Measurements from ENCODE around the gene DCBLD1. TPM values are rescaled to one million over a fixed set of nuclear protein-coding genes. Genes with fewer than 3 reads are reported as not detected.

Gene DCBLD1
- total RNA-seq, 2 experiments from 2014 or later, result 0.08 TPM; not detected in 1

DNA sequence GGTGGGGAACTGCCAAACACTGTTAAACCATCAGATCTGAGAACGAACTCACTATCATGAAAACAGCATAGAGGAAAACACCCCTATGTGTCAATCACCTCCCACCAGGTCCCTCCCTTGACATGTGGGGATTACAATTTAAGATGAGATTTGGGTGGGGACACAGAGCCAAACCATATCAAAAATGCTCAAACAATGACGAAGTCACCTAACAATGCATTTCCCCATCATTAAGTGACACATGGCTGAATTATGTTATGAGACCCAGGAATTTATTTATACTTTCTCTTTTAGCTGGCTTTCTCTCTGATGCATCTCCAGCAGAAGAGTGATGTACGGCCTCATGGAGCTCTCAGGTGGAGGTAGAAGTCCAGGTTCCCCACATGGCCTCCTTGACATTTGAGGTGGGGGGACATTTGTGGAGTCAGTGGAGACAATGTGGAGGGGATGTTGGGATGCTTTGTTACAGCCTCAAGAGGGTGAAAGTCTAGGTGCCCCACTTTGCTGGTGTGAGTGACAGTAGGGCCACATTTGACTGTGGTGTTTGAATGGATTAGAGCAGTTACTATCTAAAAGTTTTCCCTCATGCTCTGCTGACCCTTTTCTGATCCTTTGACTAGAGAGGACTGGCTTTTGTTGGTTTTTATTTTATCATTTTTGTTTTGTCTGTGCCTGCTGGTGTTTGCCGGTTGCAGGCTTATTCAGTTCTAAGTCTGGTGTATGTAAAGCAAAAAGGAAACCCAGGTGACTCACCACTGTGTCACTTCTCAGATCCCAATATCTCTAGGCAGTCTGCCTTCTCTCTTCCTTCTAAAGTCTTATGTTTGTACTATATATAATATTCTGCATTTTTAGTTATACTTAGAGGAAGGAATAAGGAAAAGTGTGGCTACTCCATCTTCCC lies 18.5 kb upstream of the DCBLD1 start:
- H3K9me3 ChIP-seq (ENCODE audit: low read length), result no peaks in the 10 kb centered on the region
- no peaks in the 10 kb centered on the region for H4K20me1 ChIP-seq (ENCODE audit: insufficient read depth, low read length)
- no peaks in the 10 kb centered on the region for H3K9me2 ChIP-seq (ENCODE audit: insufficient read depth, low read length)
- no peak overlapping the region for H3K4me2 ChIP-seq (ENCODE audit: low read length)
- no peaks in the 10 kb centered on the region for H3K36me3 ChIP-seq (ENCODE audit: insufficient read depth, low read length)
- POLR2A ChIA-PET, result no interaction called here
- TF ChIP-seq CTCF (conservative IDR thresholded peaks at IDR 0.05; ENCODE audit: low read length), result no peak
- no peak for TF ChIP-seq EZH2phosphoT487 (IDR thresholded peaks at IDR 0.05; ENCODE audit: borderline replicate concordance, low read depth, low read length)
- CTCF ChIA-PET (ENCODE audit: unreplicated experiment), result no interaction called here
- no peak overlapping the region for H3K27ac ChIP-seq (ENCODE audit: low read depth, low read length, poor library complexity, severe bottlenecking)
- no peak for DNase-seq (ENCODE audit: low spot score)
- intact Hi-C loops (cut with micrococcal nuclease; ENCODE audit: unreplicated experiment), result no loop called here
- no peaks in the 10 kb centered on the region for H3K79me2 ChIP-seq (ENCODE audit: insufficient read depth, low read depth, low read length)
- no peaks in the 10 kb centered on the region for H3K4me1 ChIP-seq (ENCODE audit: insufficient read depth, low read length, poor library complexity, severe bottlenecking)
- no TSS peak for BruUV-seq (replicated peaks)
- no peak overlapping the region for H2AFZ ChIP-seq (ENCODE audit: low read length)
- H3K4me3 ChIP-seq (ENCODE audit: low read depth, low read length, poor library complexity, severe bottlenecking), result no peak overlapping the region

DNA sequence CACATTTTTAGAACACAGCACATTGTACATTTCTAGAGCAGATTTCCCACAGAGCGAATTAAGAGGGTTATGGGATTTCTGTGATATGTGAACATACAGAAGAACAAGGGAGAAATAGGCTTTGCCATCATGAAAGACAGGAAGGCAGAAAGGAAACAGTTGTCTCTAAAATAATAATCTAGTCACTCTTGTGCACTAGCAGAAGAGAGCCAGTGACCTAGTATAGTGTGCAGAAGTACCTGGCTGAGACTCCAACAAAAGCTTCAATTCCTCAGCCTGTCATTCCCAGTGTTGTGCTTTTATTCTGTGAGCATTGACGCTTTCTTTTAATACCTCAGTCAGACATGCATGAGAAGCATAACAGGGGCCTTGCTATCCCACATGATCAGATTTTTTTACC lies 17.8 kb upstream of the DCBLD1 start:
- Histone ChIP-seq H4K20me1 (ENCODE audit: insufficient read depth, low read length) (no peaks in the 10 kb centered on the region), H3K9me2 (ENCODE audit: insufficient read depth, low read length) (no peaks in the 10 kb centered on the region), H3K36me3 (ENCODE audit: insufficient read depth, low read length) (no peaks in the 10 kb centered on the region), H3K4me1 (ENCODE audit: insufficient read depth, low read length, poor library complexity, severe bottlenecking) (no peaks in the 10 kb centered on the region), H3K79me2 (ENCODE audit: insufficient read depth, low read depth, low read length) (no peaks in the 10 kb centered on the region), H3K9me3 (ENCODE audit: low read length) (no peaks in the 10 kb centered on the region), H3K4me3 (ENCODE audit: low read depth, low read length, poor library complexity, severe bottlenecking) (no peak overlapping the region), H2AFZ (ENCODE audit: low read length) (no peak overlapping the region), H3K27ac (ENCODE audit: low read depth, low read length, poor library complexity, severe bottlenecking) (no peak overlapping the region), H3K4me2 (ENCODE audit: low read length) (no peak overlapping the region)
- intact Hi-C loops (cut with micrococcal nuclease; ENCODE audit: unreplicated experiment), result no loop called here
- CTCF ChIA-PET (ENCODE audit: unreplicated experiment), result no interaction called here
- BruUV-seq (replicated peaks), result no TSS peak
- POLR2A ChIA-PET, result no interaction called here
- no peak for TF ChIP-seq EZH2phosphoT487 (IDR thresholded peaks at IDR 0.05; ENCODE audit: borderline replicate concordance, low read depth, low read length)
- DNase-seq (ENCODE audit: low spot score), result no peak

GRCh38 chr6:117465691-117466090 lies 16.8 kb upstream of the DCBLD1 start:
- TF ChIP-seq EZH2phosphoT487 (IDR thresholded peaks at IDR 0.05; ENCODE audit: borderline replicate concordance, low read depth, low read length) (no peak), CTCF (conservative IDR thresholded peaks at IDR 0.05; ENCODE audit: low read length) (no peak)
- Histone ChIP-seq H3K9me2 (ENCODE audit: insufficient read depth, low read length) (no peaks in the 10 kb centered on the region), H4K20me1 (ENCODE audit: insufficient read depth, low read length) (no peaks in the 10 kb centered on the region), H3K4me1 (ENCODE audit: insufficient read depth, low read length, poor library complexity, severe bottlenecking) (no peaks in the 10 kb centered on the region), H3K79me2 (ENCODE audit: insufficient read depth, low read depth, low read length) (no peaks in the 10 kb centered on the region), H3K4me2 (ENCODE audit: low read length) (no peak overlapping the region), H3K36me3 (ENCODE audit: insufficient read depth, low read length) (no peaks in the 10 kb centered on the region), H3K4me3 (ENCODE audit: low read depth, low read length, poor library complexity, severe bottlenecking) (no peak overlapping the region), H3K9me3 (ENCODE audit: low read length) (no peaks in the 10 kb centered on the region), H2AFZ (ENCODE audit: low read length) (no peak overlapping the region), H3K27ac (ENCODE audit: low read depth, low read length, poor library complexity, severe bottlenecking) (no peak overlapping the region)
- POLR2A ChIA-PET, result no interaction called here
- no peak for DNase-seq (ENCODE audit: low spot score)
- intact Hi-C loops (cut with micrococcal nuclease; ENCODE audit: unreplicated experiment), result no loop called here
- CTCF ChIA-PET (ENCODE audit: unreplicated experiment), result no interaction called here
- no TSS peak for BruUV-seq (replicated peaks)
